Measurements from ENCODE around the gene PISD.

Gene PISD

DNA sequence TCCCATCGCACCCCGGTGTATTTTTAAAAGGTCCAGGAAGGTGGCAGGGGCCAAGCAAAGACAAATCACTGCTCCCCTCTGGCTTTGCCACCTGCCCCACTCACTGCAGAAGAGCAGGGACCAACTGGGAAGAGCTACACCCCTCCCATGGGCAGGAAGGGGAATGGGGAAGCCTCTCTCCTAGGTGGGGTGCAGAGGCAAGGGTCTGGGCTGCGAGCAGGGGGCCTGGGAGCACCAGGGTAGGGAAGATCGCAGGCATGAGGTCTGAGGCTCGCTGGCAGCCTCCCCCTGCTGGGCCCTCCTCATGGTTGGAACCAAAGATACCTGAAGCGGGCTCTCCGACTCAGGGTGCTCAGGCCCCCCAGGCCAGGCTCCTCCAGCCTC is 36.8 kb downstream of the PISD start:
- DNase-seq, result no peak

DNA sequence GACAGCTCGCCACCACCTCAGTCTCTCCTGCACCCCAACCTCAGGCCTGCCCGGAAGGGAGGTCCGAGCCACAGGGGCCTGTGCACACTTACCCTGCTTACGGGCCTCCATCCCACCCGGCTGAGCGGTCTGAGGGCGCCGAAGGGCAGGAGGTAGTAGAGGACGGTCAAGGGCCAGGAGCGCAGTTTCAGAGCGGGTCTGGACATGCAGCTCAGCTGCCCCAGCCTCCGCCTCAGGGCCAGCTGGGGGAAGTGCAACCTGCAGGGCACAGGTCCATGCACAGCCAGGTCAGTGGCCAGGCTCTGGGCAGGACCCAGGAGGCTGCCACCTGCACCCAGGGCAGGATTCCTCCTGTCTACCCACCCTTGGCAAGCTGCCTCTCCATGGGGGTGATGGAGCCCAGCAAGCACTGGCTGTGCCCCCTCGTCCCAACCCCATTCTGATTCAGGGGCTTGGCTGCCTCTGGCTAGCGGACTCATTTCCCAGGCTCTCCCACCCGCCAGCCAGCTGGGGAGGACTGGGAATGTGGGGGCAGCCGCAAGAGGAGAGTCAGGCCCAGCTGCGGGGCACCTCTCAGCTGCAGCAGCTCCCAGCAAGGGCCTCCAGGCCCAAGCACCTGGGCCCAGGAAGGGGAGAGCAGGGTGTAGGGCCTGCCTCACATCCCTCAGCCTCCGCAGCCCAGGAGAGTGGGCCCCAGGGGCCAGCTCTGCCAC is 38.3 kb downstream of the PISD start:
- no peak for DNase-seq

DNA sequence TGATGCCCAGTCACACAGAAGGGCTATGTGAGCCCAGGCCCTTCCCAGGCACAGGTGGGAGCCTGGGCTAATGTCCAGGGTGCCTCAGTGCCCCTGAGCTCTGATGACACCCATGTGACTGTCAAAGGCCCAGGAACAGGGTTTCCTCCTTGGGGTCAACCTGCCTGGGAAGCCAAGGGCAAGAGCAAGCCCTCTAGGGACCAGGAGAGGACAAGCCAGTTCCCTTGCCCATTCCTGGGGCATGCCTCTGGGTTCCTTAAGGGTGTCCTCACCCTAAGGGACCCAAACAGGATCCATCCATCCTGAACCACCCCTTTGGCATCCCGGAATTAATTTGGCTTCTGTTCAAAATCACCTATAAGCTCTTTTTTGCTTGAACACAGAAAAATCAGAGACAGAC is 39.0 kb downstream of the PISD start:
- DNase-seq, result no peak

- DNase-seq, result no peak
Measured at GRCh38 chr22:31621507-31622124, 40.4 kb downstream of the PISD start.

DNA sequence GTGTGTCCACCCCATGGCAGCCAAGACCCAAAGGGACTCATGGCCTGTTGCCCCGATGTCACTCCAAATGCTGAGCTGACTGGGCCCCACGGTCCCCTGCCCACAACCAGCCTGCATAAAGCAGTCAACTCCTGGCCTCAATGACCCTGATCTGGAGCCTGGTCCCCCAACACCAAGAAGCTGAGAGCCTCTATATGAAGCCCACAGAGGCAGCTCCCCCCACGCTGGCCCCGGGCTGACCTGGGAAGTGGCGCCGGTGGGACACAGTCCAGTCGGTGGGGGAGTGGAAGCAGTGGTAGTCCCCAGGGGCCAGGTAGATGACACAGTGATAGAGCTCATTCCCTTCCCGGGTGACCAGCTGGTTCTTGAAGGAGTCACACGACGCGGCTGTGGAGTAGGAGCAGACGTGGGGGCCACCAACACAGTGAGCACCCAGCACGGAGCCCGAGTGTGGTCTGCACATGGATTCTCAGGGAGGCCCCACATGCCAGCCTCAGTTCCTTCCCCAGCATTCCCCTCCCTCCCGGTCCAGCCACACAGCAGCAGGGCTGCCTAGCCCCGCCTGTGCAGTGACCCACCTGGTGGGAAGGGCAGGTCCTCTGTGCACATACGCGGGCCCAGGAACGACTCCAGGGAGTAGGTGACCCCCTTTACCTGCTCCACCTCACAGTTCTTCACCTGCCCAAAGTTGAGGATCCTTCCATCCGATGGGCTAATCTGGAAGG is 41.1 kb downstream of the PISD start:
- DNase-seq, result no peak

- no peak for DNase-seq
Measured at GRCh38 chr22:31619611-31620300, 42.3 kb downstream of the PISD start.

- DNase-seq, result no peak
Measured at GRCh38 chr22:31618471-31619176, 43.4 kb downstream of the PISD start.

DNA sequence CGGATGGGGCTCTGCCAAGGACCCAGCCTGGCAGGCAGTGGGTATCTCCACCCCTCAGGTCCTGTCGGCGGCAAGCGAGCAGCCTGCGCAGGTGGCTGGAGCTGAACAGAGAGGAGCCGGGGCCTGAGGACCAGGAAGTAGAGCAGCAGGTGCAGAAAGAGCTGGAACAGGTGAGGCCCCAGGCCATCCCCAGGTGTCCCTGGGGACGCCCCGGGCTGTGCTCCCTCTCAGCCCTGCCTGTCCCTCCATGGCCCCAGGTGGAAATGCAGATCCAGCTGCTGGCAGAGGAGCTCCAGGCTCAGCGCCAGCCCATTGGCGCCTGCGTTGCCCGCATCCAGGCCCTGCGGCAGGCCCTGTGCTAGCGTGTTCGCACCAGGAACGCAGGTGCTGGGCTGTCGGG is 44.0 kb downstream of the PISD start:
- DNase-seq, result peak; percentile 87

- no peak for DNase-seq
Measured at GRCh38 chr22:31616315-31616980, 45.6 kb downstream of the PISD start.

DNA sequence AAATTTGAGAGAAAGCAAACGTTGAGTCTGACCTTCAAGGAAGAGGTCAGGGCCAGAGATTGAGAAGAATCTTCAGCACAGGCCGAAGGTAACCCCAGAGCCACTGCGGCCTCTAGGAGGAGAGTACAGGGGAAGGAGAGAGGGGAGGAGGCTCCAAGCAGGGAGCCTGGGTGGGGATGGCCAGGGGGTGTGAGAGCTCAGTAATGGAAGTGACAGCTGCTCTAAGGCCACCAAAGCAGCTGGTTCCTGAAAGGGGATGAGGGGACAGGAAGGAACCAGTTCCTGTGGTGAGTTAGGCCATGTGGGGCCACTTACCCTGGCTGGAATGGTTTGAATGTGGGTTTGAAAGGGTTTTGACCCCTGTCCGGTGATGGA is 46.1 kb downstream of the PISD start:
- no peak for DNase-seq

DNA sequence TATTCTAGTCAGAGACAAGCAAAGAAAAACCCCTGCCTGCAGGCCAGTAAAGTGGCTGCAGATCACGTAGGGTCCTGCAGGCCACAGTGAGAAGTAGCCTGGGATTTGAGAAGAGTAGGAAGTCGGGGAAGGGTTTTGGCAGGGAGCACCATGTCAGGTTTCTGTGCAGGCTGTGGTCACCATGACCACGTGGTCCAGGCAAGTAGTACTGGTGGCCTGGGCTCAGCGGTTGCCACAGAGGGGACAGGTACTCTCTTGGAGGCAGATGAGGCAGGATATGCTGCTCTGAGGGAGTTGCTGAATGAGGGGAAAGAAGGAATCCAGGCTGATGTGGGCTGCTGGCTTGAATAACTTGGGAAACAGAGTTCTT is 46.5 kb downstream of the PISD start:
- DNase-seq, result no peak

GRCh38 chr22:31614781-31615490 is 47.1 kb downstream of the PISD start:
- no peak for DNase-seq

DNA sequence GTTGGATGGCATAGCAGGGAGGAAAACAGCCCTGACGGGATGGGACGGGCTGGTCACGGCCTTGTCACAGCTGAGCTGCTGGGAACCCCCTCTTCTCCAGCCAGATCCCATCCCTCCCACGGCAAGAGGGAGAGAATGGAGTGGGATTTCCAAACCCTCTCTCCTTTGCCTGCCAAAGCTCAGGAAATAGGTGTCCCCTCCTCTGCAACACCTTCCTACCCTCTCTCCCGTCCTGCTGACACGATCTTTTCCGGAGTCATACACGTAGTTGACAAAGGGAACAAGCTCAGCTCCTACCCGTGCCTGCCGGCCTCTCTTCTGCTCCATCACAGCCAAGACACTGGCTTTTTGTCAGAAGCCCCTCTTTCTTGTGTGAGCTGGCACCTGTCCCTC is 48.1 kb downstream of the PISD start:
- DNase-seq, result no peak

DNA sequence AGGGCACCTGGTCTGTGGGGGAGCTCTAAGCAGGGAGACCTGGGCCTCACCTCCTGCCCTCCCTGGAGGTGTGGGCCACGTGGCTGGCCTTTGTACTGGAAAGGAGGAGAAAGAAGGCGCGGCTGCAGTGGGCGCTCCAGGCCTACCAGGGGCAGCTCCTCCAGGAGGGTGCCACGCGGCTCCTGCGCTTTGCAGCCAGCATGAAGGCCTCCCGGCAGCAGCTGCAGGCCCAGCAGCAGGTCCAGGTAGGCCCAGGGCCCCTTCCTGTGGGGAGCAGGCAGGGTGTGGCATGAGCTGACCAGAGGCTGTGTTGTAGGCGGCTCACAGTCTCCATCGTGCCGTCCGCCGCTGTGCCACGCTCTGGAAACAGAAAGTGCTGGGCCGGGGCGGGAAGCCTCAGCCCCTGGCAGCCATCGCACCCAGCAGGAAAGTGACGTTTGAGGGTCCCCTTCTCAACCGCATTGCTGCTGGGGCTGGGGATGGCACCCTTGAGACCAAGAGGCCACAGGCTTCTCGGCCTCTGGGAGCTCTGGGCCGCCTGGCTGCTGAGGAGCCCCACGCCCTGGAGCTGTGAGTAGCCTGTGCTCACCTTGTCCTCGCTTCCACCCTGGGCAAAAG is 48.6 kb downstream of the PISD start:
- DNase-seq, result no peak

DNA sequence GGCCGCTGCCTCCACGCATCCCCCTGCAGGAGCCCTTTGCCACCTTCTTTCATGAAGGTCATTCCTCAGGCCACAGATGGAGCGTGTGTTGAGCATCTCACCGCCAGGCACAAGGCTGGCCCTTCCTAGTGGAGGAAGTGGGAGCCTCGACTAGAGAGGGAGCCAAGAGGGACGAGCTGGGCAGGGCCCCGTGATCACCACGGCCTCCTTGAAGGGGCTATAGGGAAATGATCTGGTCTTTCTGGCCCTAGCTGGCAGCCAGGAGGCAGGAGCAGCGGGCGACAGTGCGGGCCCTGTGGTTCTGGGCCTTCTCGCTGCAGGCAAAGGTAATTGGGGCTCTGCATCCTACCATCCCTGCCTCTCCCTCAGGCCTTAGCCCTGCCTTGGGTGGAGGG is 49.1 kb downstream of the PISD start:
- DNase-seq, result no peak

DNA sequence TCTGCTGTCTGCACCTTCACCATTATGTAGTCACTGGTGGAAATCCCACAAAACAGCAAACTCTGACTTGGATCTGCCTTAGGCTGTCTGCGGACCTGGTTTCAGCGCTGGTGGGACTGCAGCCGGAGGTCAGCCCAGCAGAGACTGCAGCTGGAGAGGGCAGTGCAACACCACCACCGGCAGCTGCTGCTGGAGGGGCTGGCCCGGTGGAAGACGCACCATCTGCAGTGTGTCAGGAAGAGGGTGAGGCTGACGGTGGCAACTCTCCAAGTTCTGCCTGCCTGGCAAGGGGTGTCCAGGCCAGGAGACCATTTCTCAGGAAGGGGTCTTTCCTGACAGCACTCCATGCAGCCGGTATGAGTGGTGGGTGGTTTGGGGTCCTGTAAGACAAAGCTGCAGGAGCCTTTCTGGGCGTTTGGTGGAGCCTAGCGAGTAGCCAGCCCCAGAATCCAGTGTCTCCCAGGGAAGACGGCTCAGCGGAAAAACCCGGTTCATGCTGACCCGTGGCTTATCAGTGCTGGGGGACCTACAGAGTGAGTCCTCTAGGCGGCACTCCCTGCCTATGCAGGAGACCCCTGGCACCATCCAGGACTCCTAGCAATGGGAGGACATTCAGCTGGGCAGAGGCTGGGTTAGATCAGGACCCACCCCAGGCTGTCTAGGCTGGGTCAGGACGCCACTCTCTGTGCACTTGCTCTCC is 50.8 kb downstream of the PISD start:
- no peak for DNase-seq

DNA sequence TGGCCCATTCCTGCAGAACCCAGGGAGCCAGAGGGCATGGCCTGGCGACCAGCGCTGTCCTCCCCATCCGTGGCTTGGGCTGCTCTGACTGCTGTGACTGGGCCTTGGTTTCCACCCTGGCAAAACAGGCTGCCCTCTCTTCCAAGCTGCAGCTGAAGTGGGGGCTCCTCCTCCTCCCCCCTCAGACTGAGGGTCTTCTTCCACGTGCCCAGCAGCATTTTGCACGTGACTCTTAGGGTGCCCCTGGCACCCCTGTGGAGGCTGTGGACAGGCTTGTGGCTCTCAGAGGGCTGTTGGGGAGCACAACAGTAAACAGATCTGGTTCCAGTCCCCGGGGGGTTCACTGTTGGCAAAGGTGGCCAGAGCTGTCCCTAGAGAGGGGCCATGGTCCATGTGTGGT is 51.4 kb downstream of the PISD start:
- no peak for DNase-seq

- no peak for DNase-seq
Measured at GRCh38 chr22:31609716-31610115, 52.3 kb downstream of the PISD start.

DNA sequence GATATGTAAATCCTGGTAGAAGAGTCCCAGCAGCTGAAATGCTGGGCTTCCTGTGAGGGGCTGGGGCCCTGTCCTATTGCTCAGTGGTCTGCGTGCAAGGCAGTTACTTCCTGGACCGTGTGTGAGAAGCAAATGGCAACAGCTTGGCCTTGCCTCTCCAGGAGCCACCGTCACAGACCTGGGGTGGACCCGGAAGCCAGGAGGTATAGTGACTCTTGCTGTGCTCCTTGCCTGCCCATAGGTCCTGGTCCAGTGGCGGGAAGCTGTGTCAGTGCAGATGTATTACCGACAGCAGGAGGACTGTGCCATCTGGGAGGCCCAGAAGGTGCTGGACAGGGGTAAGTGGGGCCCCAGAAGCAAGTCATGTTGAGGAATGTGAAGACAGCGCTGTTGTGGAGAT is 54.3 kb downstream of the PISD start:
- no peak for DNase-seq

DNA sequence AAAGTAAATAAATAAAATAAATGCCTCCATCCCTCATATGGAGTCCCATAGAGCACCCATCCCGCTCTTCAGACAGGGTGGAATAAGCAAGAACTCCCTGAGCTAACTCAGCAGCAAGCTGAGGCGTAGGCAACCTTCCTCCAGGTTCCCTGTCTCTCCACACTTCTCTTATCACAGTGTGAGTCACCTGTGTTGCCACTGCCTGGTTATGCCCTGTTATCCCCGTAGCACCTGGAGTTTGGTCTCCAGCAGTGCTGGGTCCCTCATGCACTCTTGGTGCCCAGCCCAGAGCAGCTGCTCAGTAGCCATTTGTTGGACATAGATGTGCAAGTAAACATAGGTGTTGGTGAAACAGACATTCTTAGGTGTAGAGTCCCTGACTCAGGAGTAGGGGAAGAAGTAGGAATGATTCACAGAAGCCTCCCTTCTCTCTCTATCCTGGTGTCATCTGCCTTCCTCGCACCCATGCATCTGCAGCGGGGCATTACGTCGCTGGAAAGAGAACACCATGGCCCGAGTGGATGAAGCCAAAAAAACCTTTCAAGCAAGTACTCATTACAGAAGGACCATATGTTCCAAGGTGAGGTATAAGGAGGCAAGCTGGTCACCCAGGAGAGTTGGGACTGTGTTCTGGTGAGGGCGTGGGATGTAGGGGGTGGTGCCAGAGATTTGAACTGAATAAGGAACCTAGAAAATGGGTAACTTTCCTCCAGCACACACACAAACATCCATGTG is 56.0 kb downstream of the PISD start:
- DNase-seq, result no peak

Data from COR-L47 (cell line).